ENCODE results near the gene FNDC1.

Gene FNDC1

DNA sequence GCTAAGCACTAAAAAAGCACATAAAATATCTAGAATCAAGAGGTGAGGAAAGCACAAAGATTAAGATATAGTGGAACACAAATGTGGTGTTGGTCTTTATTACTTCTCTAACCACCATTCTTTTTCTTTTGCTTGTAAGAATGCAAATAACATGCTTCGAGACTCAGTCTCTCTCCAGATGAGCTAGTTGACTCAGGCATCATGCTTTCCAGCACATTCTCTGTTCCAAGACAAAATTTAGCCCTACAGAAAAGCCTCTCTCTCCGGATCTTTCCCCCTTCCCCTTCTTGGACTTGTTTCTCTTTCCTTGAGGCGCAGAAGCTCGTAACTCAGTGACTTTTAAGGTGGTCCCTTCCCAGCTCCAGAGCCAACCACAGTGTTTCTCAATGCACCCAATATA lies 91.0 kb downstream of the FNDC1 start:
- no peaks in the 10 kb centered on the region for H3K9me3 ChIP-seq (ENCODE audit: insufficient read depth, low read length, severe bottlenecking)
- H3K4me2 ChIP-seq (ENCODE audit: insufficient read depth, low read length) = no peak overlapping the region
- no peak overlapping the region for H3K27ac ChIP-seq (ENCODE audit: low read length)
- H3K27me3 ChIP-seq (ENCODE audit: insufficient read depth, low read length, poor library complexity) = no peaks in the 10 kb centered on the region
- no peaks in the 10 kb centered on the region for H4K20me1 ChIP-seq (ENCODE audit: insufficient read depth, low read length)
- H3K79me2 ChIP-seq (ENCODE audit: insufficient read depth, low read length) = no peaks in the 10 kb centered on the region
- H2AFZ ChIP-seq (ENCODE audit: low read depth, low read length) = no peak overlapping the region
- no peak overlapping the region for H3K4me3 ChIP-seq (ENCODE audit: low read depth in 1 of 2, low read length in 2 of 2)
- no peak for ATAC-seq (ENCODE audit: insufficient read depth, low read depth)
- H3K4me1 ChIP-seq (ENCODE audit: insufficient read depth, low read length) = no peaks in the 10 kb centered on the region
- no peak for DNase-seq
- no peak overlapping the region for H3K9ac ChIP-seq (ENCODE audit: low read depth, low read length)
- no peaks in the 10 kb centered on the region for H3K36me3 ChIP-seq (ENCODE audit: insufficient read depth, low read length)
- no peak for TF ChIP-seq EZH2 (IDR thresholded peaks at IDR 0.05; ENCODE audit: borderline replicate concordance, low read depth, low read length, severe bottlenecking)
- TF ChIP-seq, protein P1, sequence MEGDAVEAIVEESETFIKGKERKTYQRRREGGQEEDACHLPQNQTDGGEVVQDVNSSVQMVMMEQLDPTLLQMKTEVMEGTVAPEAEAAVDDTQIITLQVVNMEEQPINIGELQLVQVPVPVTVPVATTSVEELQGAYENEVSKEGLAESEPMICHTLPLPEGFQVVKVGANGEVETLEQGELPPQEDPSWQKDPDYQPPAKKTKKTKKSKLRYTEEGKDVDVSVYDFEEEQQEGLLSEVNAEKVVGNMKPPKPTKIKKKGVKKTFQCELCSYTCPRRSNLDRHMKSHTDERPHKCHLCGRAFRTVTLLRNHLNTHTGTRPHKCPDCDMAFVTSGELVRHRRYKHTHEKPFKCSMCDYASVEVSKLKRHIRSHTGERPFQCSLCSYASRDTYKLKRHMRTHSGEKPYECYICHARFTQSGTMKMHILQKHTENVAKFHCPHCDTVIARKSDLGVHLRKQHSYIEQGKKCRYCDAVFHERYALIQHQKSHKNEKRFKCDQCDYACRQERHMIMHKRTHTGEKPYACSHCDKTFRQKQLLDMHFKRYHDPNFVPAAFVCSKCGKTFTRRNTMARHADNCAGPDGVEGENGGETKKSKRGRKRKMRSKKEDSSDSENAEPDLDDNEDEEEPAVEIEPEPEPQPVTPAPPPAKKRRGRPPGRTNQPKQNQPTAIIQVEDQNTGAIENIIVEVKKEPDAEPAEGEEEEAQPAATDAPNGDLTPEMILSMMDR (IDR thresholded peaks at IDR 0.05; ENCODE audit: borderline replicate concordance, extremely low read depth, low read length, poor library complexity, severe bottlenecking) = no peak

DNA sequence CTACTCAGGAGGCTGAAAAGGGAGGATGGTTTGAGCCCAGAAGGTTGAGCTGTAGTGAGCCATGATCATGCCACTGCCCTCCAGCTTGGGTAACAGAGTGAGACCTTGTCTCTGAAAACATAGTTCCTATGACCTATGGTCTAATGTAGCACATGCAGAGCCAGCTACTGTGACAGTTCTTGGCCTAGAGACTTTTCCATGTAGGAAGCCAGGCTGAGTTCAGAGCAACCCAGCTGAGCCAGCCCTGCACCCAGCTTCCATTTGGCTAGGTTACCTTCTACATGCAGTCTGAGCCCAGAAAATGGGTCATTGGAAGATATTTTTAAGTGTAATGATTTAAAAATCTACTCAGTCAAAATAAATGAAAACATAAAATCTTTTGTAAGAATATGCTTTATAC lies 92.8 kb downstream of the FNDC1 start:
- no peaks in the 10 kb centered on the region for H3K79me2 ChIP-seq (ENCODE audit: insufficient read depth, low read length)
- no peak overlapping the region for H3K4me2 ChIP-seq (ENCODE audit: insufficient read depth, low read length)
- TF ChIP-seq, protein P1 (IDR thresholded peaks at IDR 0.05; ENCODE audit: borderline replicate concordance, extremely low read depth, low read length, poor library complexity, severe bottlenecking) = no peak
- TF ChIP-seq EZH2 (IDR thresholded peaks at IDR 0.05; ENCODE audit: borderline replicate concordance, low read depth, low read length, severe bottlenecking) = no peak
- H3K36me3 ChIP-seq (ENCODE audit: insufficient read depth, low read length) = no peaks in the 10 kb centered on the region
- DNase-seq = no peak
- no peak overlapping the region for H3K9ac ChIP-seq (ENCODE audit: low read depth, low read length)
- H3K4me1 ChIP-seq (ENCODE audit: insufficient read depth, low read length) = no peaks in the 10 kb centered on the region
- no peak overlapping the region for H3K4me3 ChIP-seq (ENCODE audit: low read depth in 1 of 2, low read length in 2 of 2)
- no peak overlapping the region for H2AFZ ChIP-seq (ENCODE audit: low read depth, low read length)
- no peak overlapping the region for H3K27ac ChIP-seq (ENCODE audit: low read length)
- H3K27me3 ChIP-seq (ENCODE audit: insufficient read depth, low read length, poor library complexity) = no peaks in the 10 kb centered on the region
- H3K9me3 ChIP-seq (ENCODE audit: insufficient read depth, low read length, severe bottlenecking) = no peaks in the 10 kb centered on the region
- H4K20me1 ChIP-seq (ENCODE audit: insufficient read depth, low read length) = no peaks in the 10 kb centered on the region
- no peak for ATAC-seq (ENCODE audit: insufficient read depth, low read depth)

DNA sequence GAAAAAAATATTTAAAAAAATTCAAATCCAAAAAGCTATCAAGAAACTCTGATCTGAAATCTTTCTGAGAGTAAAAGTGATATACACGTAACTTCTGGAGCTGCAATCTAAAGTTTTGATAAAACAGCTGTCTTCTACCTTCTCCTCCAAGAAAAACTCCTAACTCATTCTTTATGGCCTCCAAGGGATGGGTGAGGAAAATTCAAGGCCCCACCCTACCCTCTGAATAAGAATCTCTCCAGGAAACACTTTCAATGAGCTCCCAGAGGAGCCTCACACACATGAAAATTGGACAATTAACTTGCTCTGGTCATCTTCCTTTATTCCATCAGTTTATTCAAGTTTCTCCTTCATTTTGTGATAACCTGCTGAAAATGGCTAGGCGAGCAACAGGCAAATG lies 93.4 kb downstream of the FNDC1 start:
- no peak overlapping the region for H3K27ac ChIP-seq (ENCODE audit: low read length)
- no peaks in the 10 kb centered on the region for H3K36me3 ChIP-seq (ENCODE audit: insufficient read depth, low read length)
- no peak overlapping the region for H3K4me2 ChIP-seq (ENCODE audit: insufficient read depth, low read length)
- H3K9ac ChIP-seq (ENCODE audit: low read depth, low read length) = no peak overlapping the region
- no peaks in the 10 kb centered on the region for H3K27me3 ChIP-seq (ENCODE audit: insufficient read depth, low read length, poor library complexity)
- ATAC-seq (ENCODE audit: insufficient read depth, low read depth) = no peak
- H3K4me3 ChIP-seq (ENCODE audit: low read depth in 1 of 2, low read length in 2 of 2) = no peak overlapping the region
- H2AFZ ChIP-seq (ENCODE audit: low read depth, low read length) = no peak overlapping the region
- H3K9me3 ChIP-seq (ENCODE audit: insufficient read depth, low read length, severe bottlenecking) = no peaks in the 10 kb centered on the region
- H3K79me2 ChIP-seq (ENCODE audit: insufficient read depth, low read length) = no peaks in the 10 kb centered on the region
- DNase-seq = no peak
- no peak for TF ChIP-seq EZH2 (IDR thresholded peaks at IDR 0.05; ENCODE audit: borderline replicate concordance, low read depth, low read length, severe bottlenecking)
- TF ChIP-seq, protein P1 (IDR thresholded peaks at IDR 0.05; ENCODE audit: borderline replicate concordance, extremely low read depth, low read length, poor library complexity, severe bottlenecking) = no peak
- H4K20me1 ChIP-seq (ENCODE audit: insufficient read depth, low read length) = no peaks in the 10 kb centered on the region
- no peaks in the 10 kb centered on the region for H3K4me1 ChIP-seq (ENCODE audit: insufficient read depth, low read length)

DNA sequence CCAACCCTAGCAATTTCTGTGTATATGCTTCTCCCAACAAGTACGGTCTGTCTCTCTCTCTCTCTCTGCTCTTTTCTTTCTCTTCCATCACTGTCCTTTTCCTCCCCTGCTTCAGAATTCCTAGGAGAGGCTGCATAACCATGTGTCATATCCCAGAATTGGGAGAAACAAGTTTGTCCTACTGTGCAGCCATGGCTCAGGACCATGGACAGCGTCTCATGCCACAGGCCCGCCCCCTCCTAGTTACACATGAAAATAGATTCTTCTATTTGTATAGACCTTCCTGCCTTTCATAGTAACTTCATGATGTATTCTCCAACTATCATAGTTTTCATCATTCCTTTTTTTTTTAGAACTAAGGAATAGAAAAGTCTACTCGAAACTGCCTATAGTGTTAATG lies 98.0 kb downstream of the FNDC1 start:
- Histone ChIP-seq H3K79me2 (ENCODE audit: insufficient read depth, low read length) (no peaks in the 10 kb centered on the region), H3K4me2 (ENCODE audit: insufficient read depth, low read length) (no peak overlapping the region), H3K9ac (ENCODE audit: low read depth, low read length) (no peak overlapping the region), H4K20me1 (ENCODE audit: insufficient read depth, low read length) (no peaks in the 10 kb centered on the region), H3K36me3 (ENCODE audit: insufficient read depth, low read length) (no peaks in the 10 kb centered on the region), H3K27ac (ENCODE audit: low read length) (no peak overlapping the region), H2AFZ (ENCODE audit: low read depth, low read length) (no peak overlapping the region), H3K4me1 (ENCODE audit: insufficient read depth, low read length) (no peaks in the 10 kb centered on the region), H3K9me3 (ENCODE audit: insufficient read depth, low read length, severe bottlenecking) (no peaks in the 10 kb centered on the region), H3K4me3 (ENCODE audit: low read depth in 1 of 2, low read length in 2 of 2) (no peak overlapping the region), H3K27me3 (ENCODE audit: insufficient read depth, low read length, poor library complexity) (no peaks in the 10 kb centered on the region)
- peak; percentile 52 for DNase-seq
- ATAC-seq (ENCODE audit: insufficient read depth, low read depth) = peak; percentile 64; the same call in 2 of the 3 replicates
- TF ChIP-seq EZH2 (IDR thresholded peaks at IDR 0.05; ENCODE audit: borderline replicate concordance, low read depth, low read length, severe bottlenecking) = no peak
- TF ChIP-seq, protein P1 (IDR thresholded peaks at IDR 0.05; ENCODE audit: borderline replicate concordance, extremely low read depth, low read length, poor library complexity, severe bottlenecking) = no peak

Data from DND-41 (cell line).